Neutrophil (primary cell): Measurements from ENCODE around the gene STK33.

Experiments
- H3K27ac ChIP-seq: fragments of 200-600 bp; sonication (generic); 2 replicates; pipeline ENCODE4 v1.5.1; 2016; ENCODE audit warnings: mild to moderate bottlenecking, moderate library complexity
- H3K27me3 ChIP-seq: fragments of 200-600 bp; sonication (generic); 2 replicates; pipeline ENCODE4 v1.6.0; 2016; ENCODE audit warnings: mild to moderate bottlenecking
- H3K36me3 ChIP-seq: fragments of 200-600 bp; sonication (generic); 2 replicates; pipeline ENCODE4 v1.5.1; 2017
- H3K4me1 ChIP-seq, 2 experiments: fragments of 200-600 bp in 1 of 2; sonication (generic) in 1 of 2; 1 replicate in 1 of 2; 2 replicates in 1 of 2; pipeline versions ENCODE4 v1.5.1 to v1.6.1; 2013 to 2016; ENCODE audit warnings: low read depth in 1 of 2, low read length in 1 of 2, mild to moderate bottlenecking in 1 of 2, moderate library complexity in 1 of 2; ENCODE audit not compliant: control insufficient read depth in 1 of 2, insufficient read depth in 1 of 2
- H3K4me3 ChIP-seq, 2 experiments: fragments of 200-600 bp in 1 of 2; sonication (generic) in 1 of 2; 1 replicate in 1 of 2; 2 replicates in 1 of 2; pipeline ENCODE4 v1.5.1; 2013 to 2016; ENCODE audit warnings: low read depth in 1 of 2, low read length in 1 of 2, mild to moderate bottlenecking in 1 of 2, moderate library complexity in 1 of 2
- H3K9me3 ChIP-seq: fragments of 200-600 bp; sonication (generic); 2 replicates; pipeline ENCODE4 v1.5.1; 2016
- TF ChIP-seq, protein P1 (sequence below): fragments of 200-600 bp; sonication (generic); IDR thresholded peaks from 2 replicates; pipeline ENCODE4 v1.5.1; 2016; ENCODE audit warnings: antibody characterized with exemption

The STK33 gene

GRCh38 chr11:8384199-8384821 is 209.7 kb downstream of the STK33 start:
- Histone ChIP-seq H3K27me3 (no peaks in the 10 kb centered on the region), H3K27ac (no peak overlapping the region), H3K9me3 (no peaks in the 10 kb centered on the region), H3K4me1 (no peaks in the 10 kb centered on the region), H3K4me3 (no peak overlapping the region), H3K36me3 (no peaks in the 10 kb centered on the region)
- TF ChIP-seq, protein P1, sequence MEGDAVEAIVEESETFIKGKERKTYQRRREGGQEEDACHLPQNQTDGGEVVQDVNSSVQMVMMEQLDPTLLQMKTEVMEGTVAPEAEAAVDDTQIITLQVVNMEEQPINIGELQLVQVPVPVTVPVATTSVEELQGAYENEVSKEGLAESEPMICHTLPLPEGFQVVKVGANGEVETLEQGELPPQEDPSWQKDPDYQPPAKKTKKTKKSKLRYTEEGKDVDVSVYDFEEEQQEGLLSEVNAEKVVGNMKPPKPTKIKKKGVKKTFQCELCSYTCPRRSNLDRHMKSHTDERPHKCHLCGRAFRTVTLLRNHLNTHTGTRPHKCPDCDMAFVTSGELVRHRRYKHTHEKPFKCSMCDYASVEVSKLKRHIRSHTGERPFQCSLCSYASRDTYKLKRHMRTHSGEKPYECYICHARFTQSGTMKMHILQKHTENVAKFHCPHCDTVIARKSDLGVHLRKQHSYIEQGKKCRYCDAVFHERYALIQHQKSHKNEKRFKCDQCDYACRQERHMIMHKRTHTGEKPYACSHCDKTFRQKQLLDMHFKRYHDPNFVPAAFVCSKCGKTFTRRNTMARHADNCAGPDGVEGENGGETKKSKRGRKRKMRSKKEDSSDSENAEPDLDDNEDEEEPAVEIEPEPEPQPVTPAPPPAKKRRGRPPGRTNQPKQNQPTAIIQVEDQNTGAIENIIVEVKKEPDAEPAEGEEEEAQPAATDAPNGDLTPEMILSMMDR, result no peak

GRCh38 chr11:8383627-8384026 is 210.4 kb downstream of the STK33 start:
- TF ChIP-seq, protein P1, result no peak
- H3K27ac ChIP-seq, result no peak overlapping the region
- no peaks in the 10 kb centered on the region for H3K36me3 ChIP-seq
- no peaks in the 10 kb centered on the region for H3K9me3 ChIP-seq
- no peaks in the 10 kb centered on the region for H3K27me3 ChIP-seq
- no peak overlapping the region for H3K4me3 ChIP-seq
- no peaks in the 10 kb centered on the region for H3K4me1 ChIP-seq

DNA sequence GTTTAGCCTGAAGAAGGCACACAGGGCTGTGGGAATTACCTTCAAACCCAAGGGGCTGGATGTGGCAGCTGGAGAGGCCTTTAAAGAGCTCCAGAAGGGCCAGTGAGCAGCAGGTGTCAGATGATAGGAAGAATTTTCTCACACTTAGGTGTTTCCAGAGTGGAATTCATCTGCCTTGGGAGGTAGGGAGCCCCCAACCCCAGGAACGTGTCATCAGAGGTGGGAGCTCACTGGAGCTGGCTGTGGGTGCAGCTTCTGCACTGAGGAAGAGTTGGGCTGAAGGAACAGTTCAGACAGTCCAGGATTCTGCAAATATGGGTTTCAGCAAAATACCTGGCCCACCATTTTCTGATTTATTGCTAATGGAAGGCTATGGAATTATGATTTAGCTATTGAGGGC is 210.8 kb downstream of the STK33 start:
- Histone ChIP-seq H3K36me3 (no peaks in the 10 kb centered on the region), H3K4me1 (no peaks in the 10 kb centered on the region), H3K27me3 (no peaks in the 10 kb centered on the region), H3K9me3 (no peaks in the 10 kb centered on the region), H3K27ac (no peak overlapping the region), H3K4me3 (no peak overlapping the region)
- TF ChIP-seq, protein P1, result no peak

GRCh38 chr11:8382436-8383053 is 211.5 kb downstream of the STK33 start:
- TF ChIP-seq, protein P1, result no peak
- no peak overlapping the region for H3K4me3 ChIP-seq
- H3K9me3 ChIP-seq, result no peaks in the 10 kb centered on the region

DNA sequence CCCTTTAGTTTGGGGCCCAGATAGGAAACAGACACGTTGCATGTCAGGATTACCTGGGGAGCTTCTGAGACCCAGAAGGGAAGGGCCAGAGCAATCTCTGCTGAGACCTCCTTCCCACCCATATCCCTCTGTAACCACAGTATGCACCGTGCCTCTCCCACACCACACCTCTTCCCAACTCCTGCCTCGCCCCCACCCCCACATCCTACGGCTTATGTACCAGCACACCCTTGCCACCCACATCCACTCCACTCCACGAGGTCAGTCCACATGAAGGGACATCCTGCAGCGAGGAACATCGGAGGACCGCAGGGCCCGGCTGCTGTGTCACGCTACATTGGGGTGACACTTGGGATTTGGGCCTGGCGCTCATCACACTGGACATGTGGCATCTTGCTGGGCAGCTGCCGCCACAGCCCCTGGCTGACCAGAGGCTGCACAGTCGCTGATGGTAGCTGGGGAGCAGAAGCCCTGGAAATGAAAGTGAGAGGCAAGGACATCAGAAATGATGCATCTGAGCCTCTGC is 212.1 kb downstream of the STK33 start:
- H3K4me3 ChIP-seq, result no peak overlapping the region
- TF ChIP-seq, protein P1, result no peak
- no peaks in the 10 kb centered on the region for H3K36me3 ChIP-seq

More at GRCh38 chr11:8382436-8383053, 211.5 kb downstream of the STK33 start:
- H3K27me3 ChIP-seq, result no peaks in the 10 kb centered on the region
- no peak overlapping the region for H3K27ac ChIP-seq
- H3K36me3 ChIP-seq, result no peaks in the 10 kb centered on the region
- H3K4me1 ChIP-seq, result no peaks in the 10 kb centered on the region

More for the DNA sequence above, 212.1 kb downstream of the STK33 start:
- no peaks in the 10 kb centered on the region for H3K9me3 ChIP-seq
- H3K27me3 ChIP-seq, result no peaks in the 10 kb centered on the region
- H3K27ac ChIP-seq, result no peak overlapping the region
- no peaks in the 10 kb centered on the region for H3K4me1 ChIP-seq
